GM10266 (cell line): Measurements from ENCODE around the gene GALE.
"Not testable (repeated sequence)": the region's sequence is repeated elsewhere in the genome, so short reads cannot be mapped to it uniquely, and the experiment has no call there.

Source experiments
- DNase-seq: peaks from one replicate; pipeline ENCODE4 v3.0.0; 2012; ENCODE audit errors: extremely low spot score
- TF ChIP-seq, protein P1 (sequence below): IDR thresholded peaks from 2 replicates; pipeline ENCODE4 v1.5.1; 2012; ENCODE audit warnings: mild to moderate bottlenecking, low read depth; ENCODE audit not compliant: control insufficient read depth, insufficient read depth; ENCODE audit errors: missing control alignments

The GALE gene

DNA sequence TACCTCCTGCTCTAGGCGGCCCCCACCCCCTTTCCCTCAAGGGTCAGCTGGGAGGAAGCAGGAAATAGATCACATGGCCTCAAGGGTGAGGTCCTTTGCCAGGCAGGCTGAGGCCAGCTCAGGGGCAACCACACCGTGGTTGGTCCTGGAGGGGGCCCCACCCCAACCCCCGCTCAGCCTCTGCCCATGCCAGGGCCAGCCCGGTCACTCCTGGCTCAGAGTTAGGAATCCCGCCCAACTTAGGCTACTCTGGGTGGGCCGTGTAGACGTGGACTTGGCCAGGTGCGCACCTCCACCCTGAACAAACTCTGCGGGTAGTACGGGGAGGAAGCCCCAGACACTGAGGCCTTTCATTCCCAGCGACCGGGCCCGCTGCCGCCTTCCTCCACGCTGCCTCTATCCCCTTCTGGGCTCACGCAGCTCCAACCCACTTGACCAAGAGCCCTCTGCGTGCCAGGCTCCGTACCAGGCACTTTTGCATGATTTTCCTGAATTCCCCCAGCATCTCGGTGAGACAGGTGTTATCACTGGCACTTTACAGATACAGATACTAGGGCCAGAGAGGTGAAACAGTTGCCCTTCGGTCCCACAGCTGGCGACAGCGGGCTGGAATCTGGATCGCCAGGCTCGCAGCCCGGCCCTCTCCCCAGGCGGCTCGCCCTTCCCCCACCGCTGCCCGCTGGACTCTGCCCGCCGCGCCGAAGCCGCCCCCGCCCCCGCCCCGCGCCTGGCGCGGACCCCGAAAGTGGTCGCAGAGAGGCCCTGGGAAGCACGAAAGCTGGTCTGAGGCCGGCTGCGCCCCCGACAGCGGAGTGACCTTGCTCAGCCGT lies 769 bp downstream of the GALE start:
- peak; percentile 59 for DNase-seq

DNA sequence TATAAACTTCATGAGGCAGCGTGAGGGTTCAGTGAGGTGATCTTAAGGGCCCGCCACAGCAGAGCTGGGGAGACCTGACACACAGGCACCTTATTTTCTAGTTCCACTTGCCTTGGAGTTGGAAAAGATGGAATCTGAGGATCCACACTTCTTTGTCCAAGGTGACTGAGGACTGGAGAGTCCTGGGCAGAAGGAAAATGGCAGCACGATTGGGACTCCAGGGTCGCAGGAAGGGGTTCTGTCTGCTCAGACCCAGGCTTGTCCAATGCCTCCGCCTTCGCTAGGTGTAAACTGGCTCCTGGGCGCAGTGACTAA lies 1.3 kb downstream of the GALE start:
- DNase-seq = no peak
- TF ChIP-seq, protein P1, sequence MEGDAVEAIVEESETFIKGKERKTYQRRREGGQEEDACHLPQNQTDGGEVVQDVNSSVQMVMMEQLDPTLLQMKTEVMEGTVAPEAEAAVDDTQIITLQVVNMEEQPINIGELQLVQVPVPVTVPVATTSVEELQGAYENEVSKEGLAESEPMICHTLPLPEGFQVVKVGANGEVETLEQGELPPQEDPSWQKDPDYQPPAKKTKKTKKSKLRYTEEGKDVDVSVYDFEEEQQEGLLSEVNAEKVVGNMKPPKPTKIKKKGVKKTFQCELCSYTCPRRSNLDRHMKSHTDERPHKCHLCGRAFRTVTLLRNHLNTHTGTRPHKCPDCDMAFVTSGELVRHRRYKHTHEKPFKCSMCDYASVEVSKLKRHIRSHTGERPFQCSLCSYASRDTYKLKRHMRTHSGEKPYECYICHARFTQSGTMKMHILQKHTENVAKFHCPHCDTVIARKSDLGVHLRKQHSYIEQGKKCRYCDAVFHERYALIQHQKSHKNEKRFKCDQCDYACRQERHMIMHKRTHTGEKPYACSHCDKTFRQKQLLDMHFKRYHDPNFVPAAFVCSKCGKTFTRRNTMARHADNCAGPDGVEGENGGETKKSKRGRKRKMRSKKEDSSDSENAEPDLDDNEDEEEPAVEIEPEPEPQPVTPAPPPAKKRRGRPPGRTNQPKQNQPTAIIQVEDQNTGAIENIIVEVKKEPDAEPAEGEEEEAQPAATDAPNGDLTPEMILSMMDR = no peak

More for the DNA sequence above, 769 bp downstream of the GALE start:
- TF ChIP-seq, protein P1 = no peak

DNA sequence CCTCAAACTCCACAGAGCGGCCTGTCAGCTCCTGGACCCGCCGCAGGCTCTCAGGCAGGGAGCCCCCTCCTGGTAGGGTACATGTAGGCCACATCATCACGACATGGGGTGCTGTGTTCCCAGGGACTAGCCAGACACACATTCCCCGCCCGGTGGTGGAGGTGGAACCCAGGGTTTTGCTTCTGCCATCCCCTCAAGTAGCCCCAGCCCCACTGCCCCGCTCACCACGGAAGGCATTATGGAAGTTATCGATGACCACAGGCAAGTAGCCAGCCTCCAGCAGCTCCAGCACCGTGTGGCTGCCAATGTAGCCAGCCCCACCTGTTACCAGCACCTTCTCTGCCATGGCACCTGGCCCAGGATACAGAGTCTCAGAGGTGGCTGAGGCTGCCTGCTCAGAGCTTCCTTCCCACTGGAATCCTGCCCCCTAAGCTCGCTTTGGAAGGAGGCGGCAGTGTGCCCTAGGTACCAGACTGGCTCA lies 1.9 kb downstream of the GALE start:
- TF ChIP-seq, protein P1 = no peak
- DNase-seq = no peak

DNA sequence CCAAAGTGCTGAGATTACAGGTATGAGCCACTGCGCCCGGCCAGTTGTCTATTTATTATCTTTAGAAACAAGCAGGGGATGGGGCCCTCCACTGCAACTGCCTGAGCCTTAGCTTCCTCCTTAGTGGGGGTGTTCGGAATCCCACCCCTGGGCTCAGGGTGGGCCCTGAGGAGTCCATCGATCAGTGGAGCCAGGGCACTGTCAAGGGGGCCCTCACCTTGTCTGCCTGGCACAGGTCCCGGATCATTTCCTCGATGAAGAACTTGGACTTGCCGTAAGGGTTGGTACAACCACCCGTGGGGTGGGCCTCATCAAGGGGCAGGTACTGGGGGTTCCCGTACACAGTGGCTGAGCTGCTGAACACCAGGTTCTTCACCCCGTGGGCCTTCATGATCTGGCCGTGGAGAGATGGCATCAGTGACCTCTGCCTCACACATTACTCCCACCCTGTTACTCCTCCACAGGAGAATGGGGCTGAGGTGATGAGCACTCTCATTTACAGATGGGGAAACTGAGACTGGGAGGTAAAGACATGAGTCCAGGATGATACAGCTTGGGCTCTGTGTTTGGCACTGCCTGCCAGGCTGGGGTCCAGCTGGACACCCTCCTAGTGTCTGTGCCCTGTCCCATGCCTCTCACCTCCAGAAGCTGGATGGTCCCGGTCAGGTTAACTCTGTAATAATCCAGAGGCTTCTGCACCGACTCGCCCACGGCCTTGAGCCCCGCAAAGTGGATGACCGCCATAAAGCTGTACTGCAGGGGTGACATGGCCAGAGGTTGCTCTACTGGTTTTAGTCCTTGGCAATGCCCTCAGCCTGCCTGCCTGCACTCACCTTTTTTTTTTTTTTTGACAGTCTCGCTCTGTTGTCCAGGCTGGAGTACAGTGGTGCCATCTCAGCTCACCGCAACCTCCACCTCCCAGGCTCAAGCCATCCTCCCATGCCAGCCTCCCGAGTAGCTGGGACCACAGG lies 2.8 kb downstream of the GALE start:
- DNase-seq = no peak
- TF ChIP-seq, protein P1 = no peak

DNA sequence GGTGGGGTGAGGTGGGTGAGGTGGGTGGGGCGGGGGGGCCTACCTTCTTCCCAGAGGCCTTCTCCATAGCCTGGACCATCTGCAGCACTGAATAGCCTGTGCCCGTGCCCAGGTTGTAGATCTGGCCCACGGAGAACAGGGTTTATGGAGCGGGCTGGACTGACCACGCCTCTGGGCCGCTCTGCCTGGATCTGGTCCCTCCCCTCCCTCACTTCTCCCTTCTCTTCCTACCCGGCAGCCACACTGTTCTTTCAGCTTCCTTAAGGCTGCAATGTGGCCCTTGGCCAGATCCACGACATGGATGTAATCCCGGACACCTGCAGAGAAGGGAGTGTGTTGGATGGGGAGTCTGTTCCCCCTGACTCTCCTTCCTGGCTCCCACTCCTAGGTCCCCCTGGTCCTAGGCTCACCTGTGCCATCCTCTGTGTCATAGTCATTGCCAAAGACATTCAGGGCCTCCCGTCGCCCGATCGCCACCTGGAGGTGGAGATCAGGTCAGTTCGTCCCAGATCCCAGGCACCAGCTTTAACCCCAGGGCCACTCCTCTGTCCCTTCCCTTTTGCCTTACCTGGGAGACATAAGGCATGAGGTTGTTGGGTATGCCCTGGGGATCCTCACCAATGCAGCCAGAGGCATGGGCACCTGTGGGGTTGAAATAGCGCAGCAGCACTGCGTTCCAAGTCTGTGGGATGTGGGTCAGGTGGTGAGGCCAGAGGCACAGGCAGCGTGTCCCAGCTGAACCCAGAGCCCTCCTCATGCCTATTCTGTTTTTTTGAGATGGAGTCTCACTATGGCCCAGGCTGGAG lies 3.9 kb downstream of the GALE start:
- no peak for DNase-seq
- TF ChIP-seq, protein P1 = no peak

DNA sequence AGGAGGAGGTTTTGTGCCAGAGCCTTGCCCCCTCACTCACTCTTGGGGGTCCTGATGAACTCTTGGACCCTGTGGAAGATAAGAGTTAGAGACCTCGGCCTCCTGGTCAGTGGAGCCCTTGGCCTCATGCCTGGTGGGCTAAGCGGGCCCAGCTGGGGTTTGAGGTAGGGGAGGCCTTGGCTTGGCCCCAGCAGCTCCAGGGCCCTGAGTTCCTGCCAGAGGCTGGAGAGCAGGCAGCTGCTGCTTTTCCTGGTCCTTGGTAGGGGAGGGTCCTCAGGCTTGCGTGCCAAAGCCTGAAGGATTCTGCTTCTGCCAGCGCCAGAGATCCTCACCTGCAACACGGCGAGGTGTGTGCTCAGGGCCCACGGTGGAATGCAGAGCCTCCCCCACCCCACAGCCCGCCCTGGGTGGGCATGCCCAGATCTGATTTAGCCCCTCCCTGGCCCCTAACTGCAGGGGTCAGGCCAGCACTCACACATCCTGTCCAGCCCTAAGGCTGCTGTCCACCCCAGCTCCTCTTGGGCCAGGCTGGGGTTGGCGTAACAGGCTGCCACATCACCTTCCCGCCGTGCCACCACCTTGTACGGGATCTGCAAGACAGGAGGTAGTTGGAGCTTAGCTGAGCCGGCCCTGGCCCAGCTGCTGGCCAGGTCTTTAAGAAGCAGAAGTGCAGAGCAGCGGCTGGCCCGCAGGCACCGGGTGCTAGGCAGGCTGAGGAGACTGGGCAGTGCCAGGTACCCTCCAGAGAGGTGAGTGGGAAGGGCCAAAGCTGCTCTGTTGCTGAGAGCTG lies 4.7 kb downstream of the GALE start:
- TF ChIP-seq, protein P1 = no peak
- no peak for DNase-seq

DNA sequence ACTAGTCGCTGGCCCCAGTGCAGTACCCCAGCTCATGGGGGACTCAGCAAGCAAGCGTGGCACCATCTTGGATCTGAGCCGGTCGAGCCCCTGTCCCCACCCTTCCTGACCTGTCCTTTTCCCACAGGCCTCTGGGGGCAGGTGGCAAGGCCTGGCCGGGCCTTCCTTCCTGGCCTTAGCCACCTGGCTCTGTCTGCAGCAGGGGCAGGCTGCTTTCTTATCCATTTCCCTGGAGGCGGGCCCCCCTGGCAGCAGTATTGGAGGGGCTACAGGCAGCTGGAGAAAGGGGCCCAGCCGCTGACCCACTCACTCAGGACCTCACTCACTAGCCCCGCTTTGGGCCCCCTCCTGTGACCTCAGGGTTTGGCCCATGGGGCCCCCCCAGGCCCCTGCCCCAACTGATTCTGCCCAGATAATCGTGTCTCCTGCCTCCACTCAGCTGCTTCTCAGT lies 5.8 kb downstream of the GALE start:
- not testable (repeated sequence) for DNase-seq
